Peyer's patch (tissue), 4 donors: ENCODE data around the gene RPL14.

Source experiments
- POLR2A ChIP-seq, 2 donors: fragments of 450-650 bp; IDR thresholded peaks; one replicate each; pipeline ENCODE4 v1.5.1; 2017; ENCODE audit warnings: antibody characterized with exemption in 2 of 2, mild to moderate bottlenecking in 2 of 2, moderate library complexity in 2 of 2
- TF ChIP-seq, protein P1 (sequence below), 6 experiments: fragments of 450-650 bp in 4 of 6; fragments of 200-600 bp in 2 of 6; sonication (generic) in 1 of 6; IDR thresholded peaks; one replicate each; pipeline ENCODE4 v1.5.1; 2017 to 2019; ENCODE audit warnings: antibody characterized with exemption in 6 of 6, mild to moderate bottlenecking in 3 of 6, moderate library complexity in 1 of 6

GRCh38 chr3:40499952-40500351 lies 42.8 kb downstream of the RPL14 start:
- TF ChIP-seq, protein P1, sequence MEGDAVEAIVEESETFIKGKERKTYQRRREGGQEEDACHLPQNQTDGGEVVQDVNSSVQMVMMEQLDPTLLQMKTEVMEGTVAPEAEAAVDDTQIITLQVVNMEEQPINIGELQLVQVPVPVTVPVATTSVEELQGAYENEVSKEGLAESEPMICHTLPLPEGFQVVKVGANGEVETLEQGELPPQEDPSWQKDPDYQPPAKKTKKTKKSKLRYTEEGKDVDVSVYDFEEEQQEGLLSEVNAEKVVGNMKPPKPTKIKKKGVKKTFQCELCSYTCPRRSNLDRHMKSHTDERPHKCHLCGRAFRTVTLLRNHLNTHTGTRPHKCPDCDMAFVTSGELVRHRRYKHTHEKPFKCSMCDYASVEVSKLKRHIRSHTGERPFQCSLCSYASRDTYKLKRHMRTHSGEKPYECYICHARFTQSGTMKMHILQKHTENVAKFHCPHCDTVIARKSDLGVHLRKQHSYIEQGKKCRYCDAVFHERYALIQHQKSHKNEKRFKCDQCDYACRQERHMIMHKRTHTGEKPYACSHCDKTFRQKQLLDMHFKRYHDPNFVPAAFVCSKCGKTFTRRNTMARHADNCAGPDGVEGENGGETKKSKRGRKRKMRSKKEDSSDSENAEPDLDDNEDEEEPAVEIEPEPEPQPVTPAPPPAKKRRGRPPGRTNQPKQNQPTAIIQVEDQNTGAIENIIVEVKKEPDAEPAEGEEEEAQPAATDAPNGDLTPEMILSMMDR (IDR thresholded peaks at IDR 0.05) = no peak
- TF ChIP-seq POLR2A (IDR thresholded peaks at IDR 0.05) = no peak
